Measurements from ENCODE around the gene BPIFB2. TPM values are rescaled to one million over a fixed set of nuclear protein-coding genes. Genes with fewer than 3 reads are reported as not detected.

Gene BPIFB2
- total RNA-seq, 1 donor from 2014 or later = not detected

GRCh38 chr20:32983459-32984112 lies 23.9 kb upstream of the BPIFB2 start:
- DNase-seq (ENCODE audit: low spot score) = no peak
- H3K9me3 Mint-ChIP-seq (ENCODE audit: unreplicated experiment) = no peaks in the 10 kb centered on the region
- no peaks in the 10 kb centered on the region for H3K4me1 Mint-ChIP-seq (ENCODE audit: unreplicated experiment)
- TF ChIP-seq, protein P1, sequence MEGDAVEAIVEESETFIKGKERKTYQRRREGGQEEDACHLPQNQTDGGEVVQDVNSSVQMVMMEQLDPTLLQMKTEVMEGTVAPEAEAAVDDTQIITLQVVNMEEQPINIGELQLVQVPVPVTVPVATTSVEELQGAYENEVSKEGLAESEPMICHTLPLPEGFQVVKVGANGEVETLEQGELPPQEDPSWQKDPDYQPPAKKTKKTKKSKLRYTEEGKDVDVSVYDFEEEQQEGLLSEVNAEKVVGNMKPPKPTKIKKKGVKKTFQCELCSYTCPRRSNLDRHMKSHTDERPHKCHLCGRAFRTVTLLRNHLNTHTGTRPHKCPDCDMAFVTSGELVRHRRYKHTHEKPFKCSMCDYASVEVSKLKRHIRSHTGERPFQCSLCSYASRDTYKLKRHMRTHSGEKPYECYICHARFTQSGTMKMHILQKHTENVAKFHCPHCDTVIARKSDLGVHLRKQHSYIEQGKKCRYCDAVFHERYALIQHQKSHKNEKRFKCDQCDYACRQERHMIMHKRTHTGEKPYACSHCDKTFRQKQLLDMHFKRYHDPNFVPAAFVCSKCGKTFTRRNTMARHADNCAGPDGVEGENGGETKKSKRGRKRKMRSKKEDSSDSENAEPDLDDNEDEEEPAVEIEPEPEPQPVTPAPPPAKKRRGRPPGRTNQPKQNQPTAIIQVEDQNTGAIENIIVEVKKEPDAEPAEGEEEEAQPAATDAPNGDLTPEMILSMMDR (IDR thresholded peaks at IDR 0.05; ENCODE audit: unreplicated experiment) = no peak
- no peak overlapping the region for H3K27ac Mint-ChIP-seq (ENCODE audit: unreplicated experiment)
- H3K4me3 Mint-ChIP-seq (ENCODE audit: unreplicated experiment) = no peak overlapping the region
- H3K36me3 Mint-ChIP-seq (ENCODE audit: low read depth, unreplicated experiment) = no peaks in the 10 kb centered on the region
- peaks cover 3% of the 10 kb centered on the region for H3K27me3 Mint-ChIP-seq (ENCODE audit: unreplicated experiment)

DNA sequence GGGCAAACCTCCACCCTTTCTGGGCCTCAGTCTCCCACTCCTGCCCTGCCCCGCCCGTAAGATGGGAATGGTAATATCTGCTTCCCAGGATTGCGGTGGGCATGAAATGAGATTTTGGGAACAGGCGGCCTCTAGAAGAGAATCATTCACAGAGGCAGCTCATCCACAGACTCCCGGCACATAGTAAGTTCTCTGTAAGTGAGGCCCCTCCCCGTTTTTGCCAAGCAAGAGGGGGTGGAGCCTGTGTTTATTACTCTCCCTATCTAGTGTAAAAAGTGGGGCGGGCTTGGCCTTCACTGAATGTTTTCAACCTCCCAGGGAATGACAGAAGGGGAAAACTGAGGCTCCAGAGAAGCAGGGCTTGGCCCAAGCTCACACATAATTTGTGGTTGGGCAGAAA lies 23.3 kb upstream of the BPIFB2 start:
- Mint-ChIP-seq H3K9me3 (ENCODE audit: unreplicated experiment) (no peaks in the 10 kb centered on the region), H3K27ac (ENCODE audit: unreplicated experiment) (no peak overlapping the region), H3K36me3 (ENCODE audit: low read depth, unreplicated experiment) (no peaks in the 10 kb centered on the region), H3K4me1 (ENCODE audit: unreplicated experiment) (no peaks in the 10 kb centered on the region), H3K4me3 (ENCODE audit: unreplicated experiment) (no peak overlapping the region), H3K27me3 (ENCODE audit: unreplicated experiment) (peaks cover 3% of the 10 kb centered on the region)
- DNase-seq (ENCODE audit: low spot score) = no peak
- TF ChIP-seq, protein P1 (IDR thresholded peaks at IDR 0.05; ENCODE audit: unreplicated experiment) = no peak

DNA sequence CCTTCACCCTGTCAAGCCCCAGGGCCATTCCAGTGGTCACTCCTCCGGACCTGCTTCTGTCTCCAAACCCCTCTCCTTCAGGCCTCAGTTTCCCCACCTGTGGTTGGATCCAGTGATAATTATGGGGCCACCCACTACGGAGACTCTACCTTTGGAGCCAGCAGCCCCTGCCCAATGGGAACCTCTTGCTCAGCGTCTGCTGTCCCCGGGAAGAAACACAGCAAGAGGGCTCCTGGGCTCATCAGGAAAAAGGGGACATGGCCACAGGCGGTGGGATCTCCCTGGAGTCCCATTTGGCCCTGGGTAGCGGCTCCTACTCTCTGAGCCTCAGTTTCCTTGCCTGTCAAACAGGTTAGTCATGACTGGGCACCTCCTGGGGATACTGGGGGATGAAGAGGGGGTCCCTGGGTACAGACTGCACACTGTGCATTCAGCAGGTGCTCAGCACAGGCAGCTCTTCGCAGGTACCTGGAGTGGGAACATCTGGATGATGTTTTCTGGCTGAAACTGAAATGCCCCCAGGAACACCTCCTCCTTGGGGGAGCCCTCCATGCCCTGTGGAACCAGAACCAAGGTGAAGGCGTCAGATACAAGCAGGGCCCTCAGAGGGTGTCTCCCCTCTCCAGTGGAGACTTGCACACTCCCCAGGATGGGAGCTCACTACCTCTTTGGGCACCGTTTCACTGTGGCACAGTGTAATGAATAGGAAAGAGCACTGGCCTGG lies 22.7 kb upstream of the BPIFB2 start:
- H3K4me3 Mint-ChIP-seq (ENCODE audit: unreplicated experiment) = no peak overlapping the region
- no peak for DNase-seq (ENCODE audit: low spot score)
- H3K9me3 Mint-ChIP-seq (ENCODE audit: unreplicated experiment) = no peaks in the 10 kb centered on the region
- no peaks in the 10 kb centered on the region for H3K36me3 Mint-ChIP-seq (ENCODE audit: low read depth, unreplicated experiment)
- TF ChIP-seq, protein P1 (IDR thresholded peaks at IDR 0.05; ENCODE audit: unreplicated experiment) = no peak
- no peaks in the 10 kb centered on the region for H3K4me1 Mint-ChIP-seq (ENCODE audit: unreplicated experiment)
- peaks cover 3% of the 10 kb centered on the region for H3K27me3 Mint-ChIP-seq (ENCODE audit: unreplicated experiment)
- no peak overlapping the region for H3K27ac Mint-ChIP-seq (ENCODE audit: unreplicated experiment)

DNA sequence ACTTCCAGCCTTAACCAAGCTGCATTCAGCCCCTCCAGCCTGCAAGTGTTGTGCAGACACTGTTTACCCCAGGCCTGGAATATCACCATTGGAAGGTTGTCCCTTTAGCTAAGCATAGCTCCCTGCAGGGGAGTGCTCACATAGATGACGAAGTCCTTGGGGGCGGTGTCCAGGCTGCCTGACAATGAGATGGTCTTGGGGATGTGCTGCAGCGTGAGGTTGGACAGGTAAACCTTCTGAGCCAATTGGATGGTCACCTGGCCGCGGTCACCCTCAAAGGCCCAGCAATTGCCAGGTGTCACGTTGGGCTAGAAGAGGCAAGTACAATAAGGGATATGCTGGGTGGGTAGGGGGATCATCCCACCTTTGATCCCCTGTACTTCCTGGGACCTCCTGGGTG lies 21.9 kb upstream of the BPIFB2 start:
- no peak overlapping the region for H3K27ac Mint-ChIP-seq (ENCODE audit: unreplicated experiment)
- H3K36me3 Mint-ChIP-seq (ENCODE audit: low read depth, unreplicated experiment) = no peaks in the 10 kb centered on the region
- DNase-seq (ENCODE audit: low spot score) = no peak
- TF ChIP-seq, protein P1 (IDR thresholded peaks at IDR 0.05; ENCODE audit: unreplicated experiment) = no peak
- peaks cover 3% of the 10 kb centered on the region for H3K27me3 Mint-ChIP-seq (ENCODE audit: unreplicated experiment)
- no peaks in the 10 kb centered on the region for H3K4me1 Mint-ChIP-seq (ENCODE audit: unreplicated experiment)
- no peak overlapping the region for H3K4me3 Mint-ChIP-seq (ENCODE audit: unreplicated experiment)
- no peaks in the 10 kb centered on the region for H3K9me3 Mint-ChIP-seq (ENCODE audit: unreplicated experiment)

- H3K4me1 Mint-ChIP-seq (ENCODE audit: unreplicated experiment) = no peaks in the 10 kb centered on the region
- no peak overlapping the region for H3K4me3 Mint-ChIP-seq (ENCODE audit: unreplicated experiment)
- TF ChIP-seq, protein P1 (IDR thresholded peaks at IDR 0.05; ENCODE audit: unreplicated experiment) = no peak
- no peaks in the 10 kb centered on the region for H3K36me3 Mint-ChIP-seq (ENCODE audit: low read depth, unreplicated experiment)
- peaks cover 7% of the 10 kb centered on the region for H3K27me3 Mint-ChIP-seq (ENCODE audit: unreplicated experiment)
- no peaks in the 10 kb centered on the region for H3K9me3 Mint-ChIP-seq (ENCODE audit: unreplicated experiment)
- no peak for DNase-seq (ENCODE audit: low spot score)
- no peak overlapping the region for H3K27ac Mint-ChIP-seq (ENCODE audit: unreplicated experiment)
Measured at GRCh38 chr20:32986331-32986966, 21.1 kb upstream of the BPIFB2 start.

Measured in endothelial cell (in vitro differentiated cells).